ENCODE results near the gene TMEM53.

Gene TMEM53

GRCh38 chr1:44628962-44629756 lies 45.1 kb downstream of the TMEM53 start:
- TF ChIP-seq CTCF (IDR thresholded peaks at IDR 0.05; ENCODE audit: low read depth, low read length, missing control alignments), result no peak
- no peak overlapping the region for H3K4me3 ChIP-seq (ENCODE audit: low read depth, low read length)
- no peak for DNase-seq (ENCODE audit: low read depth)
- in situ Hi-C loops (cut with HindIII; ENCODE audit: low sequenced_read_pairs), result no loop called here

GRCh38 chr1:44625348-44625747 lies 48.9 kb downstream of the TMEM53 start:
- no peak for DNase-seq (ENCODE audit: low read depth)
- in situ Hi-C loops (cut with HindIII; ENCODE audit: low sequenced_read_pairs), result no loop called here
- H3K4me3 ChIP-seq (ENCODE audit: low read depth, low read length), result no peak overlapping the region
- TF ChIP-seq CTCF (IDR thresholded peaks at IDR 0.05; ENCODE audit: low read depth, low read length, missing control alignments), result no peak

GRCh38 chr1:44624268-44624901 lies 49.9 kb downstream of the TMEM53 start:
- no peak for DNase-seq (ENCODE audit: low read depth)
- in situ Hi-C loops (cut with HindIII; ENCODE audit: low sequenced_read_pairs), result no loop called here
- TF ChIP-seq CTCF (IDR thresholded peaks at IDR 0.05; ENCODE audit: low read depth, low read length, missing control alignments), result no peak
- no peak overlapping the region for H3K4me3 ChIP-seq (ENCODE audit: low read depth, low read length)

GRCh38 chr1:44621841-44622286 lies 52.4 kb downstream of the TMEM53 start:
- TF ChIP-seq CTCF (IDR thresholded peaks at IDR 0.05; ENCODE audit: low read depth, low read length, missing control alignments), result no peak
- no peak overlapping the region for H3K4me3 ChIP-seq (ENCODE audit: low read depth, low read length)
- in situ Hi-C loops (cut with HindIII; ENCODE audit: low sequenced_read_pairs), result no loop called here
- DNase-seq (ENCODE audit: low read depth), result no peak

GRCh38 chr1:44620072-44620471 lies 54.2 kb downstream of the TMEM53 start:
- no peak overlapping the region for H3K4me3 ChIP-seq (ENCODE audit: low read depth, low read length)
- TF ChIP-seq CTCF (IDR thresholded peaks at IDR 0.05; ENCODE audit: low read depth, low read length, missing control alignments), result no peak
- in situ Hi-C loops (cut with HindIII; ENCODE audit: low sequenced_read_pairs), result no loop called here
- no peak for DNase-seq (ENCODE audit: low read depth)

- H3K4me3 ChIP-seq (ENCODE audit: low read depth, low read length), result no peak overlapping the region
- no peak for DNase-seq (ENCODE audit: low read depth)
- TF ChIP-seq CTCF (IDR thresholded peaks at IDR 0.05; ENCODE audit: low read depth, low read length, missing control alignments), result no peak
- in situ Hi-C loops (cut with HindIII; ENCODE audit: low sequenced_read_pairs), result no loop called here
These were observed 54.9 kb downstream of the TMEM53 start for GRCh38 chr1:44619261-44619900.
